ENCODE results near the gene TDRD1. TPM values are rescaled to one million over a fixed set of nuclear protein-coding genes. Genes with fewer than 3 reads are reported as not detected.

TDRD1 gene, protein sequence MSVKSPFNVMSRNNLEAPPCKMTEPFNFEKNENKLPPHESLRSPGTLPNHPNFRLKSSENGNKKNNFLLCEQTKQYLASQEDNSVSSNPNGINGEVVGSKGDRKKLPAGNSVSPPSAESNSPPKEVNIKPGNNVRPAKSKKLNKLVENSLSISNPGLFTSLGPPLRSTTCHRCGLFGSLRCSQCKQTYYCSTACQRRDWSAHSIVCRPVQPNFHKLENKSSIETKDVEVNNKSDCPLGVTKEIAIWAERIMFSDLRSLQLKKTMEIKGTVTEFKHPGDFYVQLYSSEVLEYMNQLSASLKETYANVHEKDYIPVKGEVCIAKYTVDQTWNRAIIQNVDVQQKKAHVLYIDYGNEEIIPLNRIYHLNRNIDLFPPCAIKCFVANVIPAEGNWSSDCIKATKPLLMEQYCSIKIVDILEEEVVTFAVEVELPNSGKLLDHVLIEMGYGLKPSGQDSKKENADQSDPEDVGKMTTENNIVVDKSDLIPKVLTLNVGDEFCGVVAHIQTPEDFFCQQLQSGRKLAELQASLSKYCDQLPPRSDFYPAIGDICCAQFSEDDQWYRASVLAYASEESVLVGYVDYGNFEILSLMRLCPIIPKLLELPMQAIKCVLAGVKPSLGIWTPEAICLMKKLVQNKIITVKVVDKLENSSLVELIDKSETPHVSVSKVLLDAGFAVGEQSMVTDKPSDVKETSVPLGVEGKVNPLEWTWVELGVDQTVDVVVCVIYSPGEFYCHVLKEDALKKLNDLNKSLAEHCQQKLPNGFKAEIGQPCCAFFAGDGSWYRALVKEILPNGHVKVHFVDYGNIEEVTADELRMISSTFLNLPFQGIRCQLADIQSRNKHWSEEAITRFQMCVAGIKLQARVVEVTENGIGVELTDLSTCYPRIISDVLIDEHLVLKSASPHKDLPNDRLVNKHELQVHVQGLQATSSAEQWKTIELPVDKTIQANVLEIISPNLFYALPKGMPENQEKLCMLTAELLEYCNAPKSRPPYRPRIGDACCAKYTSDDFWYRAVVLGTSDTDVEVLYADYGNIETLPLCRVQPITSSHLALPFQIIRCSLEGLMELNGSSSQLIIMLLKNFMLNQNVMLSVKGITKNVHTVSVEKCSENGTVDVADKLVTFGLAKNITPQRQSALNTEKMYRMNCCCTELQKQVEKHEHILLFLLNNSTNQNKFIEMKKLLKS
- total RNA-seq (2022), result 0.14 TPM in 1 of 2 replicates, not detected in the other
- Bru-seq, nascent RNA, result percentile 11 among the genes with signal in this experiment
- BruChase-seq, experiment 1, labeled RNA remaining after a 2-hour chase, result percentile 14 among the genes with signal in this experiment
- percentile 19 among the genes with signal in this experiment for BruChase-seq, experiment 2, labeled RNA remaining after a 6-hour chase
- long read RNA-seq, result 0 reads

DNA sequence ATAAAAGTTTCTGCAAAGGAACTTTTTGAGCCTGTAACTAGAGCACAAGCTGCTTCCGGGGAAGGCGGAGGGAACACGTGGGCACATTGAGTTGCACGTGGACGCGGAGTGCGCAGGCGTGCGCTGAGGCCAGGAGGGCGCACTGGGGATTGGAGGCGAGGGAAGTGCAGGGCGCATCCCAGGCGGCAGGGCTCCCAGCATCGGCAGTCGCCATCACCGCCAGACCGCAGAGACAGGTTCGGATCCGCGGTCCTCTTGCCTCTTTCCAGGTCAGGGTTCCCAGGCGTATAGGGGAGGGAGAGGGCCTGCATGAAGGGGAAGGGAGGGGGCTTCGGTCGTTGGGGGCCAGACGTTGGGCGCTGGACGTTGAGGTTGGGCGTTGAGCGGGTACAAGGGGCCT is at the start of gene TDRD1:
Gene TDRD1 (plus strand): TSS at position 206 of the 400 bp plus-strand sequence. CDS start 8,479 bp downstream, outside the sequence.
- Histone ChIP-seq H3K4me1 (no peaks in the 10 kb centered on the region), H3K27me3 (replicated peaks; ENCODE audit: control insufficient read depth, insufficient read depth, low read length) (no peaks in the 10 kb centered on the region), H3K4me3 (ENCODE audit: low read depth, low read length) (no peak within 1 kb of the TSS), H3K9me3 (no peaks in the 10 kb centered on the region), H3K36me3 (ENCODE audit: control insufficient read depth, insufficient read depth, low read length) (no peaks in the 10 kb centered on the region)
- ChIA-PET CTCF (no interaction called here), POLR2A (no interaction called here)
- intact Hi-C loops (cut with micrococcal nuclease; ENCODE audit: unreplicated experiment), result no loop called here
- no TSS peak for BruUV-seq (replicated peaks)
- no peaks in the 10 kb centered on the region for H3K27me3 Mint-ChIP-seq (ENCODE audit: insufficient read depth, unreplicated experiment)
- H3K4me3 Mint-ChIP-seq (ENCODE audit: unreplicated experiment), result no peak within 1 kb of the TSS
- H3K4me1 Mint-ChIP-seq (ENCODE audit: low read depth, unreplicated experiment), result no peaks in the 10 kb centered on the region
- TF ChIP-seq, protein P1, sequence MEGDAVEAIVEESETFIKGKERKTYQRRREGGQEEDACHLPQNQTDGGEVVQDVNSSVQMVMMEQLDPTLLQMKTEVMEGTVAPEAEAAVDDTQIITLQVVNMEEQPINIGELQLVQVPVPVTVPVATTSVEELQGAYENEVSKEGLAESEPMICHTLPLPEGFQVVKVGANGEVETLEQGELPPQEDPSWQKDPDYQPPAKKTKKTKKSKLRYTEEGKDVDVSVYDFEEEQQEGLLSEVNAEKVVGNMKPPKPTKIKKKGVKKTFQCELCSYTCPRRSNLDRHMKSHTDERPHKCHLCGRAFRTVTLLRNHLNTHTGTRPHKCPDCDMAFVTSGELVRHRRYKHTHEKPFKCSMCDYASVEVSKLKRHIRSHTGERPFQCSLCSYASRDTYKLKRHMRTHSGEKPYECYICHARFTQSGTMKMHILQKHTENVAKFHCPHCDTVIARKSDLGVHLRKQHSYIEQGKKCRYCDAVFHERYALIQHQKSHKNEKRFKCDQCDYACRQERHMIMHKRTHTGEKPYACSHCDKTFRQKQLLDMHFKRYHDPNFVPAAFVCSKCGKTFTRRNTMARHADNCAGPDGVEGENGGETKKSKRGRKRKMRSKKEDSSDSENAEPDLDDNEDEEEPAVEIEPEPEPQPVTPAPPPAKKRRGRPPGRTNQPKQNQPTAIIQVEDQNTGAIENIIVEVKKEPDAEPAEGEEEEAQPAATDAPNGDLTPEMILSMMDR (IDR thresholded peaks at IDR 0.05; ENCODE audit: insufficient read depth in 1 of 2, low read depth in 1 of 2, low read length in 1 of 2, severe bottlenecking in 1 of 2, unreplicated experiment in 1 of 2), result no peak
- H3K36me3 Mint-ChIP-seq (ENCODE audit: insufficient read depth, unreplicated experiment), result peaks cover 10% of the 10 kb centered on the region
- H3K9me3 Mint-ChIP-seq (ENCODE audit: unreplicated experiment), result no peaks in the 10 kb centered on the region
- H3K27ac Mint-ChIP-seq (ENCODE audit: unreplicated experiment), result no peak within 1 kb of the TSS
- DNase-seq, result no peak

DNA sequence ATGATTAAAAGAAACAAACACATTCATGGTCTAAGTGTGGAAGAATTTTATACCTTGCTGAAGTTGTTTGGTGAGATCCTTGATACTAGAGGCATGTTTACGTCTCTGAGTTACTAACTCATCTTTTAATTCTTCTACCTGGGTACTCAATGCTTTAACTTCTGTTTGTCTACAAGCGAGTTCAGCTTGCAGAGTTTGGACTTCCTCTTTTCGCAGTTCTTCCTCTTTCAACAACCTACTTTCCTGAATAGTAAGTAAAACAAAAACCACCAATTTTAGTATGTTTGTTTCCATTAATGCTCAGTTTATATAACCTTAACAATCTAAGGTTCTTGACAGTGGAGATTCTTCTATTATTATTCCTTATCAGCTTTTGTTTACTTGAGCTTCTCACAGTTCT is 48.1 kb upstream of the TDRD1 start:
- no peak for DNase-seq
- POLR2A ChIA-PET, result no interaction called here
- no peaks in the 10 kb centered on the region for H3K4me1 ChIP-seq
- Mint-ChIP-seq H3K36me3 (ENCODE audit: insufficient read depth, unreplicated experiment) (peaks cover 67% of the 10 kb centered on the region), H3K9me3 (ENCODE audit: unreplicated experiment) (no peaks in the 10 kb centered on the region), H3K27ac (ENCODE audit: unreplicated experiment) (no peak overlapping the region), H3K4me1 (ENCODE audit: low read depth, unreplicated experiment) (no peaks in the 10 kb centered on the region), H3K4me3 (ENCODE audit: unreplicated experiment) (no peak overlapping the region), H3K27me3 (ENCODE audit: insufficient read depth, unreplicated experiment) (no peaks in the 10 kb centered on the region)
- CTCF ChIA-PET, result no interaction called here
- intact Hi-C loops (cut with micrococcal nuclease; ENCODE audit: unreplicated experiment), result no loop called here
- H3K27me3 ChIP-seq (replicated peaks; ENCODE audit: control insufficient read depth, insufficient read depth, low read length), result no peaks in the 10 kb centered on the region
- no peak overlapping the region for H3K4me3 ChIP-seq (ENCODE audit: low read depth, low read length)
- H3K36me3 ChIP-seq (ENCODE audit: control insufficient read depth, insufficient read depth, low read length), result no peaks in the 10 kb centered on the region; the same call in 1 of the 2 replicates
- no peaks in the 10 kb centered on the region for H3K9me3 ChIP-seq
- TF ChIP-seq, protein P1 (IDR thresholded peaks at IDR 0.05; ENCODE audit: insufficient read depth in 1 of 2, low read depth in 1 of 2, low read length in 1 of 2, severe bottlenecking in 1 of 2, unreplicated experiment in 1 of 2), result no peak
- BruUV-seq (replicated peaks), result no TSS peak

DNA sequence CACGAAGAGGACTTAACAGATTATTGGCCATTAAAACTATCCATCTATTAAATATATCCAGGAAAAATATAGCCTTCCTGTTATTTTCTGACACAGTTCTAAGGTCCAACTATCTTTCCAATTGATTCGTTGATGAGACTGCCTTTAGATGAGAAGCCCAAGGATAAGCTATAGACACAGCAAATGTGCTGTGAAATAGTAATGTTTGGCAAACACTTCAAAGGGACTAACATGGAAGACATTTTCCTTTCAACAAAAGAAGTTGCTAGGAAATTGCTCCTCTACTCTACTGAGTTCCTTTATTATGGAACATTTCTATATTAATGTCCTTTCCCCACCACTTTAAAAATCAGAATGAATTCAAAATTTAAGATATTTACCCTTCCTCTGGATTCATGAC is 43.7 kb upstream of the TDRD1 start:
- Mint-ChIP-seq H3K27me3 (ENCODE audit: insufficient read depth, unreplicated experiment) (no peaks in the 10 kb centered on the region), H3K36me3 (ENCODE audit: insufficient read depth, unreplicated experiment) (peaks cover 70% of the 10 kb centered on the region), H3K4me1 (ENCODE audit: low read depth, unreplicated experiment) (no peaks in the 10 kb centered on the region), H3K9me3 (ENCODE audit: unreplicated experiment) (no peaks in the 10 kb centered on the region), H3K4me3 (ENCODE audit: unreplicated experiment) (no peak overlapping the region), H3K27ac (ENCODE audit: unreplicated experiment) (no peak overlapping the region)
- DNase-seq, result no peak
- CTCF ChIA-PET, result no interaction called here
- POLR2A ChIA-PET, result no interaction called here
- no peaks in the 10 kb centered on the region for H3K36me3 ChIP-seq (ENCODE audit: control insufficient read depth, insufficient read depth, low read length)
- TF ChIP-seq, protein P1 (IDR thresholded peaks at IDR 0.05; ENCODE audit: insufficient read depth in 1 of 2, low read depth in 1 of 2, low read length in 1 of 2, severe bottlenecking in 1 of 2, unreplicated experiment in 1 of 2), result no peak
- intact Hi-C loops (cut with micrococcal nuclease; ENCODE audit: unreplicated experiment), result no loop called here
- BruUV-seq (replicated peaks), result TSS peak; percentile 5
- no peaks in the 10 kb centered on the region for H3K4me1 ChIP-seq
- H3K9me3 ChIP-seq, result no peaks in the 10 kb centered on the region
- H3K27me3 ChIP-seq (replicated peaks; ENCODE audit: control insufficient read depth, insufficient read depth, low read length), result no peaks in the 10 kb centered on the region
- H3K4me3 ChIP-seq (ENCODE audit: low read depth, low read length), result no peak overlapping the region
